GM03348 (cell line): ENCODE measurements around the gene ZNG1A.
A peak's percentile ranks its signal among the peaks of the same experiment; 100 is the strongest.
"Not testable (repeated sequence)": the region's sequence is repeated elsewhere in the genome, so short reads cannot be mapped to it uniquely, and the experiment has no call there.

Experiments
- DNase-seq: peaks from one replicate; pipeline ENCODE4 v3.0.0; 2012; ENCODE audit warnings: low spot score

ZNG1A gene

GRCh38 chr9:178970-179383 is at the start of gene ZNG1A:
Gene ZNG1A (minus strand): TSS chr9:179056. CDS start chr9:178969, 87 bp downstream.
- DNase-seq: not testable (repeated sequence)

GRCh38 chr9:227860-228259 is 49.0 kb upstream of the ZNG1A start:
- DNase-seq: no peak

- DNase-seq: no peak
Observed at GRCh38 chr9:224582-225520, 46.0 kb upstream of the ZNG1A start.

DNA sequence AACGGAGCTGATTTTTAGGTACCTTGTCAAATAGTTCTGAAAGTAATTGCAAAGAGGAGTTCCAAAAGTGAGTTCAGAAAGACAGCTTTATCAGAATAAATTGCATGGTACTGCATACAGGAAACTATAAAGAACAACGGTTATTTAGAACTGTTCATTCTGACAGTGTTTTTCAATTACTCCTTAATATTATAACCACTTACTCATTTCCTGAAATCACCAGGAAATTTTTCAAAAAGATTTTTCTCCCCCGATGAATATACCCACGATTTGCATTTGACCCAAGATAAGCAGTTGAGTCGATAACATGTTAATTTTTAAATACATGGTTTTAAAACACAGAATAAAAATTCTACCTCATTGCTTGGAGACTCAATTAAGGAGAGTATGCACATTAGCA is 45.2 kb upstream of the ZNG1A start:
- no peak for DNase-seq

DNA sequence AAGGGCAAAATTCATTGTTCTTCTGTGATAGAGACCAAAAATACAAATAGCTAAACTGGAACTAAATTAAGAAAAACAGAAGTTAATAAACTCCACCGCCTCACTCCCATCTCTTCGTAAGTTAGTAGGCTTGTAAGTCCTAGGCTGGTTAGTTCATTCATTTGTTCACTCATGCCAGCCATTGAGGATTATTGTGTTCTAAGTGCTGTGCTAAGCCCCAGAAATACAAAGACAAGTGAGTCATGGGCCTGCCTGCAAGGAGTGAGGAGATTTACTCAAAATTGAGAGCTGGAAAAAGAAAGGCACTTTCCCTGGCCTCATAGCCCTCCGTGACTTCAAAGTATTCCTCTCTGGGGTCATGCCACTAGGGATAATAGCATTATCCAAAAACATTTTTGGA is 44.3 kb upstream of the ZNG1A start:
- DNase-seq: no peak

- no peak for DNase-seq
Observed at GRCh38 chr9:221989-222776, 43.3 kb upstream of the ZNG1A start.

GRCh38 chr9:219670-220365 is 41.0 kb upstream of the ZNG1A start:
- no peak for DNase-seq

- DNase-seq: not testable (repeated sequence)
Observed at GRCh38 chr9:219036-219435, 40.2 kb upstream of the ZNG1A start.

- DNase-seq: no peak
Observed at GRCh38 chr9:217950-218349, 39.1 kb upstream of the ZNG1A start.

DNA sequence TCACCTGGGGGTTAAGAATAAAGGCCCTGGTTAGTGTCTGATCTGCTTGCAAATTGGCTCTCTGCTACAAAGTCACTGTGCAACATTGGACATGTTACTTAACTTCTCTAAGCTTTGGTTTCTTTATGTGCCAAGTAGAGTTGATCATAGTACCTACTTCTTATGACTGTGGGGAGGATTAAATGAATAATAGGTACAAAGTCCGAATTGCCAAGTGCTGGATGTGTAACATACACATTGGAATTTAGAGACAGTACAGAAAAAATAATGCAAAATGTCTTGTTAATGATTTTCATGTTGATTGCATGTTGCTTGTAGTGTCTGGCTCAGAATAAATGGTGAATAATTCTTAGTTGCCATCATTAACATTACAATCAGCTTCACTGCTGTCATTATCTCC is 38.0 kb upstream of the ZNG1A start:
- no peak for DNase-seq

GRCh38 chr9:215631-216155 is 36.8 kb upstream of the ZNG1A start:
- no peak for DNase-seq

GRCh38 chr9:214648-215493 is 36.0 kb upstream of the ZNG1A start, which contains the start of gene DOCK8:
Gene DOCK8 (plus strand): TSS chr9:214865. CDS start chr9:214977, 112 bp downstream.
- DNase-seq: peak; percentile 32

GRCh38 chr9:214351-214647 is 35.4 kb upstream of the ZNG1A start:
- DNase-seq: no peak

DNA sequence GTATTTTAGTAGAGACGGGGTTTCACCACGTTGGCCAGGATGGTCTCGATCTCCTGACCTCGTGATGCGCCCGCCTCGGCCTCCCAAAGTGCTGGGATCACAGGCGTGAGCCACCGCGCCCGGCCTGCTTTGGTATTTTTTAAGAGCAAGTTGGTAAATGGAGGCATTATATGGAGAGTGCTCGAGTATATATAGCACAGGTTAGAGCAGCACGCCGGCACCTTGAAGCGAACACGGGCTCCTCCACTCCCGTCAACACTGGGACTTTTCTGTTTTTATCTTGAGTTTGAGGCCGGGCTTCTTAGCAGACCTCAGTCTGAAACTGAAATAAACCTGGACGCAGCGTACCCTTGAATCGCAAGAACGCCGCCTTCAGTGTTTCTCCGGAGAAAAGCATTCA is 35.0 kb upstream of the ZNG1A start:
- not testable (repeated sequence) for DNase-seq

DNA sequence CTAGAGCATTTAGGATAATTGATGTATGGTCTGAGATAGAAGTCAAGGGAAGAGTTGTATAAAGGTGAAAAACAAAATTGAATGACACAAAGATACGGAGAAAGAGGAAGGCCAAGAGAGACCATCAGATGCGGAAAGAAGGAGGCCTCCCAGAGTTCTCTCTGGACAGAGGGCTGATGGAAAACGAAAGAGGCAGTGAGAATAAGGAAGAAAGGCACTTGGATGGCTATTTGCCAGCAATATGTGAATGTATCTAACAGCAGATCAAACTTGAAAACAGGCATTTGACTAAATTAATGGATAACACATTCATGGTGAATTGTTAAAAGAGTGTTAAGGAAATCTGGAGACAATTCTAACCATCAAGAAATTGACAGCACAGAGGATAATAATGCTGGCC is 33.4 kb upstream of the ZNG1A start:
- no peak for DNase-seq

DNA sequence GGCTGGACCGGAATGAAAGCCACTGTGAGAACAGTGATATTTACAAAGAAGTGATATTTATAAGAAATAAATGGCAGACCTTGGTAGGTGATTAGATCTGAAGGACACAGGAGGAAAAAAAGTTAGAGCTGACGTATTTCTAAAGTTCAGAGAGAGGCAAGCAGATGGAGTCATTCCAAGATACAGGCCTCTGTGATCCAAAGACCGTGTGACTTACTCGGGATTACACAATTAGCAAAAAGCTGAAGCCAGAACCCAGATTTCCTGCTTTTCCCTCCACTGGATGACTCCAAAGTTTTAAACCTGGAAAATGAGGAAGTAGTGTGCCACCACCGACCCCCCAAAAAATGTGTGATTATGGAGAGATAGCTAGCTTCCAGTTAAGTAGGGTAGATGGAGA is 32.7 kb upstream of the ZNG1A start:
- no peak for DNase-seq

DNA sequence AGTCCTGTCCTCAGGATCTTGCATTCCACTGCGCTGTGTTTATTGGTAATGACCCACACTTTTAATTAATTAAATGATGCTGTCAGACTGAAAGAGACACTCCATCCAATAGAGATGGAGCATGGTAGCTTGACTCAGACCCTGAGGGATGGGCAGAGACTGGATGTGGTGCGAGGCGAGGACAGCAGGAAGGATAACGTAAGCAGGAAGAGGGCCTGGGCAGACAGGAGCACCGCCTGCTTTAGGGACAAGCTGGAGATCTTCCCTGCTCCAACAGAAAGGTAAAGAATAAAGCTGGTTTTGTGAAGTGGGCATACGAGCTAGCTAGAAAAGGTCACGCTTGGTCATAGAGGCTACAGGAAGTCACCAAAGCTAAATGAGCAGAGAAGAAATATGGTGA is 32.2 kb upstream of the ZNG1A start:
- no peak for DNase-seq

DNA sequence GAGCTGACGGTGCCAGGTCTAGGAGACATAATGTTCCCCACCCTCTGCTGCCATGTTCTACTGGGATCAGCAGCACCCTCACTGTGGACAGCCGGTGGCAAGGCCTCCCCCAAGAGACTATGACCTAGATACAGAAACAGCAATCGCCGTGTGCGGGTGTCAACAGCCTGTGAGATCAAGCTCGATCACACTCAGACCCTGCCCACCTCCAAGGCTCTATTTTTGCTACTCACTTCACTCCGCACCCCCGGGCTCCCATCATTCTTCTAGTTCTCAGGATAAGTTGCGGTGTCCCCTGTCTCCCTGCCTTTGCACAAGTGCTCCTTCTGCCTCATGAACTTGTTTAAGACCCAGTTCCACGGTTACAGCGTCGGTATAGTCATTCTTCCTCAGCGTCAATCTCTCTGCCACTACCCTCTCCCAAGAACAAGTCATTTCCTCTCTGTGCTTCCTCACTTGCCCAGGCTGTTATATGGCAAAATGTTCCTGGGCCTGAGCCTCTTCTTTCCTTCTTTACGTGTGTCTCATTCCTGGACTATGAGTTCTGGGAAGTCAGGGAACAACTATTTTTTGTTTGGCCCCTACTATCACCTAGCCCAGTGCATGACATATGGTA is 30.4 kb upstream of the ZNG1A start:
- no peak for DNase-seq

DNA sequence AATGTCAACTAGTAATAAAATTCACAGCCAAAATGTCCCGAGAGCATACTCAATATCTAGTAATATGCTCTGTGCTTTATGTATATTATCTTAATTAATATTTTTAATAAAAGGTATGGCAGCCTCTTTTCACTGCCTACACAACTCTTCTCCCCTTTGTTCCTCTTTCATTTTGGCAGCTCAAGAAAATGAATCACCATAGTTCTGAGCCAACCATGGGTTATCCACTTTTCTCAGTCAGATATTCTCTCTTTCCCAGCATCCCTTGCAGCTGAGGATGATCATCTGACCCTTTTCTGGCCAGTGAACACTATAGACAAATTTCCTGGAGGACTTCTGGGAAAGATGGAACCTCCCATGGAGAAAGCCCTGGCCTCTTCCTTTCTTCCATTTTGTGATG is 27.6 kb upstream of the ZNG1A start:
- DNase-seq: no peak

- DNase-seq: not testable (repeated sequence)
Observed at GRCh38 chr9:199601-200000, 20.7 kb upstream of the ZNG1A start.
